ENCODE data around the gene TH. TPM values are rescaled to one million over a fixed set of nuclear protein-coding genes. Genes with fewer than 3 reads are reported as not detected.
A peak's percentile ranks its signal among the peaks of the same experiment; 100 is the strongest.
"Not testable (repeated sequence)": the region's sequence is repeated elsewhere in the genome, so short reads cannot be mapped to it uniquely, and the experiment has no call there.

The TH gene
- total RNA-seq, 1 donor from 2014 or later: not detected

DNA sequence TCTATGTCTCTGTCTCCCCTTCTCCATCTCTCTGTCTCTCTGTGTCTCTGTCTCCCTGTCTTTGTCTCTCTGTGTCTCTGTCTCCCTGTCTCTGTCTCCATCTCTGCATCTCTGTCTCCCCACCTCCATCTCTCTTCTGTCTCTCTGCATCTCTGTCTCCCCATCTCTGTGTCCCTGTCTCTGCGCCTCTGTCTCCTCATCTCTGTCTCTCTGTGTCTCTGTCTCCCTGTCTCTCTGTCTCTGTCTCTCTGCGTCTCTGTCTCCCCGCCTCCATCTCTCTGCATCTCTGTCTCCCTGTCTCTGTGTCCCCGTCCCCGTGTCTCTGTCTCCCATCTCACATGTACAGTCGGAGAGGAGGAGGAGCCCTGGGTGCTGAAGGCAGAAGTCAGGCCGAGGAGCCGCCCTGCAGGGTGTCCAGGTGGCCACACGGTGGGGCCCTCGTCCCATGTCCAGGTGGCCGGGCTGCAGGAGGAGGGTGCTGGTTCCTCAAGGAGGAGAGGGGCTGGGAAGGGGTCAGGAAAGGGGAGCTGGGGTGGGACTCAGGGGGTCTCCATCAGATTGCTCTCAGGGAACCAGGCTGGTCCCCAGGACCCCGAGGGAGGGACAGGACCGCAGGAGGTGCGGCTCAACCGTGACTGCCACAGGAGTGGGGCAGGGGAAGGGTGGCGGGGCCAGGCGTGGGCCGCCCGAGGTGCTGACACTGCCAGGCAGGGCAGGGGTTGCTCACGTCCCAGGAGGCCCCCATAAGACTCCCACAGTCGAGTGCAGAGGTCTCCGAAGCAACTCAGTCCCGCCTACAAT, 25.6 kb upstream of the TH start:
- H3K27me3 Mint-ChIP-seq (ENCODE audit: low read depth): peaks cover 11% of the 10 kb centered on the region
- H3K36me3 Mint-ChIP-seq (ENCODE audit: low read depth): no peaks in the 10 kb centered on the region
- no peak overlapping the region for H3K27ac Mint-ChIP-seq
- no peak overlapping the region for H3K4me3 Mint-ChIP-seq (ENCODE audit: low read depth)
- H3K9me3 Mint-ChIP-seq: no peaks in the 10 kb centered on the region
- intact Hi-C loops (cut with micrococcal nuclease): loop anchor here (1.0 to 5.0 kb wide), 3 partner anchors 102 to 222 kb away; partner anchors contain the start of gene TSSC4
- peaks cover 3% of the 10 kb centered on the region for H3K4me1 Mint-ChIP-seq (ENCODE audit: low read depth)
- DNase-seq (ENCODE audit: low spot score): peak; percentile 56

DNA sequence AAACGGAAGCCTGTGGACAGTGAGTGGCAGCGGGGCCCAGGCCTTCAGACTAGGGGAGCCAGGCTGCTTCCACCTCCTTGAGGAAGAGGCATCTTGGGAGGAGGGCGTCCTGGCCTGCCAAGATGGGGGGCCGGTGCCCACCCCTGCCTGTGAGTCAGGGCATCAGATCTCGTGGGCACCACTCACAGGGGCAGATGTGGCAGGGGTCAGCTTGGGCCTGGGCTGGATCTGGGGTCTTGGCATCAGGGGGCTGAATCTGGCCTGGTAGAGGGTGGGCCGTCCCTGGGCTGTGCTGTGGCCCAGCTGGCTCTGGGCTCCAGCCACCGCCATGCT, 24.1 kb upstream of the TH start:
- Mint-ChIP-seq H3K4me1 (ENCODE audit: low read depth) (peaks cover 3% of the 10 kb centered on the region), H3K9me3 (no peaks in the 10 kb centered on the region), H3K27ac (no peak overlapping the region), H3K27me3 (ENCODE audit: low read depth) (peaks cover 14% of the 10 kb centered on the region), H3K36me3 (ENCODE audit: low read depth) (no peaks in the 10 kb centered on the region), H3K4me3 (ENCODE audit: low read depth) (no peak overlapping the region)
- no peak for DNase-seq (ENCODE audit: low spot score)
- intact Hi-C loops (cut with micrococcal nuclease): loop anchor here (5.0 kb wide), 1 partner anchor 207 kb away; the partner anchor contains the start of gene TSSC4

DNA sequence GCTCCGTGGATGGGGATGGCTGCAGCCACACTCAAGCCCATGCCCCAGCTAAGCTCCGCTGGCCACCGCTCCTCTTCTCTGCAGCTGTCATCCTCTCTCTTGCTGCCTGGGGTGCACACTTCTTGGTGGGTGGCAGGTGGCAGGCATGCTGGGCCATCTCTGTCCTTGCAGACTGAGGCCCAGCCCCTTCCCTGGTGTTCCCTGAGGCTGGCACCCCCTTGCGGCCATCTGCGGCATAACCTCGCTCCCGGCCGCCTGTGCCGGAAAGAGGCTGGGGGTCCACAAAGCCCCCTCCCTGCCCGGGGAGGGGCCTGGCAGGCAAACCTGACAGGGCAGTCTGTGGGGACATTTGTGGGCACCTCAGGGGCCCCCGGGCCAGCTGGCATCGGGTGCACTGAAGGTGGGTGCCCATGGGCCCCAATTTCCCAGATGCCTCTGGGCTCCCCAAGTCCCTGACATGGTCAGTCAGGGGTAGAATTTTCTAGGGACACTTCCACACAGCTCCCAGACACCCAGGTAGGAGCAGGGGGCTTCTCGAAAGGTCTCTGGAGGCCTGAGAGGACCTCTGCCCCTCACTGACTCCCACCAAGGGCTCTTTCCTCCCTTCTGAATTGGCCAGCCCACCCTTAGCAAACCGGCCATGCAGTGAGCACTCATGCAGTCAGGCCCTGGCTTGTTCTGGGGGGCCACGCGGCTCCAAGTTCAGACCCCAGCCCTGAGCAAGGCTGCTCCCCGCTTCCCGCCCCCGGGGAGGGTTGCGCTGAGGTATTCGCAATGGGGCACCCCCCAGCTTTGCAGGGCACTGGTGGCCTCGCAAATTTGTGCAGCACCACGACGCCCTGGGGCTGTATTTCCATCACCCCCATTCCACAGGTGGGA, 23.5 kb upstream of the TH start:
- no peak overlapping the region for H3K27ac Mint-ChIP-seq
- peaks cover 3% of the 10 kb centered on the region for H3K4me1 Mint-ChIP-seq (ENCODE audit: low read depth)
- H3K9me3 Mint-ChIP-seq: no peaks in the 10 kb centered on the region
- no peaks in the 10 kb centered on the region for H3K36me3 Mint-ChIP-seq (ENCODE audit: low read depth)
- intact Hi-C loops (cut with micrococcal nuclease): loop anchor here (5.0 kb wide), 1 partner anchor 207 kb away; the partner anchor contains the start of gene TSSC4
- H3K27me3 Mint-ChIP-seq (ENCODE audit: low read depth): peaks cover 14% of the 10 kb centered on the region
- DNase-seq (ENCODE audit: low spot score): peak; percentile 27
- H3K4me3 Mint-ChIP-seq (ENCODE audit: low read depth): no peak overlapping the region

GRCh38 chr11:2193888-2194595, 22.4 kb upstream of the TH start:
- H3K27me3 Mint-ChIP-seq (ENCODE audit: low read depth): peaks cover 14% of the 10 kb centered on the region
- H3K36me3 Mint-ChIP-seq (ENCODE audit: low read depth); H3K27ac Mint-ChIP-seq; H3K4me1 Mint-ChIP-seq (ENCODE audit: low read depth); H3K9me3 Mint-ChIP-seq; intact Hi-C loops (cut with micrococcal nuclease); DNase-seq (ENCODE audit: low spot score); H3K4me3 Mint-ChIP-seq (ENCODE audit: low read depth): not testable (repeated sequence)

DNA sequence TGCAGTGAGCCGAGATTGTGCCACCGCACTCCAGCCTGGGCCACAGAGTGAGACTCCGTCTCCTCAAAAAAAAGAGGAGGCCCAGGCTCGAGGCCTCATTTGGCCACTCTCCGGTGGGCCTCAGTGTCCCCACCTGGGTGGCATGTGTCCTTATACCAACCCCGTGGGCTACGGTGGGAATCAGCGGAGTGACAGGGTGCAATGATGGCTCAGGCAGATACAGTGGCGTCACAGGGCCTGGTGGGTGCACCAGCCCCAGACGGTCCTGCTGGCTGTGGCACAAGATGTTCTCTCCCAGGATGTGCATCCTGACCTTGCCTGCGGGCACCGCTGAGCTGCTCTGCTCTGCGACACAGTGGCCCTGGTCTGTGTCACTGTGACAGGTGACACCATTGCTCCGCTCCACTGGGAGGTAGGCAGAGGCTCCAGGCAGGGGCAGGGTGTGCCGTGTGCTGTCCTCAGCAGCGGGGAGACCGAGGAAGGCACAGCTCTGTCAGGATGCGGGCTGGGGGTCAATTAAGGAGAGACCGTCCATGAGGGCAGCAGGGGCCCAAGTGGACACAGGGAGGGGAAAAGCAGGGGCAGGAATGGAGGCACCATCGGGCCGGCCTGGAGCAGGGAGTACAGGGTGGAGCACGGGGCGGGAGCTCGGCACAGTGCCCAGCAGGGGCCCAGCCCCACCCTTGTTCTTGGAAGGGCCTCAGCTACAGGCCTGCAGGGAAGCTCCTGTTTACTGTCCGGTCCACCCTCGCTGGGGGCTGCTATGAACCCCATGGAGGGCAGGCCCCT, 21.7 kb upstream of the TH start:
- intact Hi-C loops (cut with micrococcal nuclease): no loop called here
- H3K9me3 Mint-ChIP-seq: no peaks in the 10 kb centered on the region
- peaks cover 3% of the 10 kb centered on the region for H3K4me1 Mint-ChIP-seq (ENCODE audit: low read depth)
- peaks cover 14% of the 10 kb centered on the region for H3K27me3 Mint-ChIP-seq (ENCODE audit: low read depth)
- DNase-seq (ENCODE audit: low spot score): no peak
- no peaks in the 10 kb centered on the region for H3K36me3 Mint-ChIP-seq (ENCODE audit: low read depth)
- H3K27ac Mint-ChIP-seq: no peak overlapping the region
- H3K4me3 Mint-ChIP-seq (ENCODE audit: low read depth): no peak overlapping the region

DNA sequence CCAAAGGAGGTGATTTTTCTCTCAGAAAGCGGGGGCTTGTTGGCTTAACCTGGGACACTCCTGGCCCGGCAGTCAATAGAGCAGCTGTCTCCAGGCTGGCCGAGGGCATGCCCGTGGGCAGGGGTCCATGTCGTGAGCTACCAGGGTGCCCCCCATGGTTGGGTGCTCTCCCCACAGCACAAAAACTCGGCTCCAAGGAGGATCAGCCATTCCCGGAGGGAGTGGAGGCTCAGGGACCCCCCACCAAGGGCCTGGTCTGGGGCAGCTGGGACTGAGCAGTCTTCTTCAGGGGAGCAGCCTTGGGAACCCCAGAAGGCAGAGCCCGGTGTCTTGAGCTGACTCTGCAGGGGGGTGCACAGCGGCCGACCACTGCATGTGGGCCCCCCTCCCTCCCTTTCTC, 20.8 kb upstream of the TH start:
- H3K36me3 Mint-ChIP-seq (ENCODE audit: low read depth): no peaks in the 10 kb centered on the region
- intact Hi-C loops (cut with micrococcal nuclease): no loop called here
- peaks cover 14% of the 10 kb centered on the region for H3K27me3 Mint-ChIP-seq (ENCODE audit: low read depth)
- DNase-seq (ENCODE audit: low spot score): no peak
- peaks cover 3% of the 10 kb centered on the region for H3K4me1 Mint-ChIP-seq (ENCODE audit: low read depth)
- H3K27ac Mint-ChIP-seq: no peak overlapping the region
- no peak overlapping the region for H3K4me3 Mint-ChIP-seq (ENCODE audit: low read depth)
- H3K9me3 Mint-ChIP-seq: no peaks in the 10 kb centered on the region

- no peaks in the 10 kb centered on the region for H3K9me3 Mint-ChIP-seq
- peaks cover under 1% of the 10 kb centered on the region for H3K4me1 Mint-ChIP-seq (ENCODE audit: low read depth)
- intact Hi-C loops (cut with micrococcal nuclease): no loop called here
- H3K27ac Mint-ChIP-seq: no peak overlapping the region
- no peaks in the 10 kb centered on the region for H3K36me3 Mint-ChIP-seq (ENCODE audit: low read depth)
- H3K4me3 Mint-ChIP-seq (ENCODE audit: low read depth): no peak overlapping the region
- peaks cover 12% of the 10 kb centered on the region for H3K27me3 Mint-ChIP-seq (ENCODE audit: low read depth)
- DNase-seq (ENCODE audit: low spot score): no peak
Measured at GRCh38 chr11:2191883-2192282, 20.3 kb upstream of the TH start.

GRCh38 chr11:2190657-2191471, 19.2 kb upstream of the TH start:
- Mint-ChIP-seq H3K36me3 (ENCODE audit: low read depth) (no peaks in the 10 kb centered on the region), H3K27me3 (ENCODE audit: low read depth) (peaks cover 3% of the 10 kb centered on the region), H3K4me3 (ENCODE audit: low read depth) (no peak overlapping the region), H3K9me3 (no peaks in the 10 kb centered on the region), H3K4me1 (ENCODE audit: low read depth) (no peaks in the 10 kb centered on the region), H3K27ac (no peak overlapping the region)
- no peak for DNase-seq (ENCODE audit: low spot score)
- intact Hi-C loops (cut with micrococcal nuclease): no loop called here

GRCh38 chr11:2189938-2190656, 18.5 kb upstream of the TH start:
- Mint-ChIP-seq H3K9me3 (no peaks in the 10 kb centered on the region), H3K27me3 (ENCODE audit: low read depth) (peaks cover 3% of the 10 kb centered on the region), H3K4me1 (ENCODE audit: low read depth) (no peaks in the 10 kb centered on the region), H3K4me3 (ENCODE audit: low read depth) (no peak overlapping the region), H3K27ac (no peak overlapping the region), H3K36me3 (ENCODE audit: low read depth) (no peaks in the 10 kb centered on the region)
- DNase-seq (ENCODE audit: low spot score): no peak
- intact Hi-C loops (cut with micrococcal nuclease): no loop called here

DNA sequence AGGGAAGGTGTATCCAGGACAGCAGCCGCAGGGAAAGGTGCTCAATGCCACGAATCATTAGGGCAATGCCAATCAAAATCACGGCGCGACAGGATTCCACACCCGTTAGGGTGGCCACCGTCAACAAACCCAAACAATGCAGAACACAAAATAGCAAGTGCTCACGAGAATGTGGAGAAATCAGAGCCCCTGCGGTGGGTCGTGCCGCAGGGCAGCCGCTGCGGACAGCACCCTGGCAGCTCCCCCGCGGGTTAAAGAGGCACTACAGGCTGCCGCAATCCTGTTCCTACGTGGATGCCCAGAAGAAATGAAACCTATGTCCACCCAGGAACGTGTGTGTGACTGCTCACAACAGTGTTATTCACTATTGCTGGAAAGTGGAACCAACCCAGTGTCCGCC, 17.1 kb upstream of the TH start:
- no peak for DNase-seq (ENCODE audit: low spot score)
- H3K9me3 Mint-ChIP-seq: no peaks in the 10 kb centered on the region
- intact Hi-C loops (cut with micrococcal nuclease): no loop called here
- H3K4me1 Mint-ChIP-seq (ENCODE audit: low read depth): no peaks in the 10 kb centered on the region
- no peak overlapping the region for H3K4me3 Mint-ChIP-seq (ENCODE audit: low read depth)
- no peaks in the 10 kb centered on the region for H3K36me3 Mint-ChIP-seq (ENCODE audit: low read depth)
- H3K27ac Mint-ChIP-seq: no peak overlapping the region
- peaks cover 3% of the 10 kb centered on the region for H3K27me3 Mint-ChIP-seq (ENCODE audit: low read depth)

GRCh38 chr11:2187280-2187707, 15.7 kb upstream of the TH start:
- DNase-seq (ENCODE audit: low spot score): no peak
- Mint-ChIP-seq H3K27me3 (ENCODE audit: low read depth) (peaks cover 3% of the 10 kb centered on the region), H3K27ac (no peak overlapping the region), H3K4me1 (ENCODE audit: low read depth) (no peaks in the 10 kb centered on the region), H3K4me3 (ENCODE audit: low read depth) (no peak overlapping the region), H3K36me3 (ENCODE audit: low read depth) (no peaks in the 10 kb centered on the region), H3K9me3 (no peaks in the 10 kb centered on the region)
- intact Hi-C loops (cut with micrococcal nuclease): loop anchor here (2.0 kb wide), 1 partner anchor 234 kb away; no protein-coding TSS in a partner anchor

Measured in activated T-helper 2 cell treated with anti-CD3 and anti-CD28 coated beads, Interferon-gamma antibody, Interleukin-2, Interleukin-4, amounts not matched to agents 10 μg/mL and 5 μg/mL and 100 μg/mL, durations not matched to agents 14 hours and 24 hours and 36 hours (primary cell).